GM19043 (cell line): ENCODE measurements around the gene CAMKK2.
"Not testable (repeated sequence)": the region's sequence is repeated elsewhere in the genome, so short reads cannot be mapped to it uniquely, and the experiment has no call there.

Experiments used
- ATAC-seq: cut with Tn5 transposase; IDR thresholded peaks from one replicate; pipeline ENCODE4 v1.9.1; 2021; ENCODE audit warnings: low read depth; ENCODE audit not compliant: unreplicated experiment

CAMKK2 gene

DNA sequence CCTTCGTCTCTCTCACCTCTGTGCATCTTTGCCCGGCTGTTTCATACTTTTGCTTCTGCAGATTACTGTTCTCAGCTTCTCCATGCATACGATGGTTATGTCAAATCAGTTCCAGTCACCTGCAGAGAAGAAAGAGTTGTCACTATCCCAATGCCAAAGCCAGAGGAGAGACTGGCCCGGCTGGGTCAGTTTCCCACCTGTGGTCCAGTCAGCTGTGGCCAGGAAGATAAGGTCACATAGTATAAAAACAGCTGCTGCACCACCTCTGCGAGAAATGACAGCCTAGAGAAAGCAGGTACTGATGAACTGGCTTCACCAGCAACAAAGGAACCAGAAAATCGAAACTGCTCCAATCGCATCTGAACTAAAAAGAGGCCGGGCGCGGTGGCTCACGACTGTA is 93.0 kb downstream of the CAMKK2 start:
- no peak for ATAC-seq

- no peak for ATAC-seq
These were observed 93.8 kb downstream of the CAMKK2 start for GRCh38 chr12:121202407-121203355.

- ATAC-seq = not testable (repeated sequence)
These were observed 95.4 kb downstream of the CAMKK2 start for GRCh38 chr12:121201140-121201539.

- no peak for ATAC-seq
These were observed 97.6 kb downstream of the CAMKK2 start for GRCh38 chr12:121198949-121199348.

GRCh38 chr12:121196902-121197301 is 99.6 kb downstream of the CAMKK2 start:
- ATAC-seq = no peak

GRCh38 chr12:121191151-121191550 is 105.4 kb downstream of the CAMKK2 start:
- no peak for ATAC-seq

GRCh38 chr12:121190523-121191031 is 105.9 kb downstream of the CAMKK2 start:
- no peak for ATAC-seq

- ATAC-seq = no peak
These were observed 106.8 kb downstream of the CAMKK2 start for GRCh38 chr12:121189619-121190155.

- no peak for ATAC-seq
These were observed 107.4 kb downstream of the CAMKK2 start for GRCh38 chr12:121189131-121189530.

- no peak for ATAC-seq
These were observed 108.3 kb downstream of the CAMKK2 start for GRCh38 chr12:121188227-121188626.
